ES-I3 (cell line): ENCODE data around the gene GRXCR1.

Experiments used
- H3K36me3 ChIP-seq: 2 replicates; pipeline ENCODE4 v1.6.1; 2013; ENCODE audit warnings: mild to moderate bottlenecking, low read length, control low read depth, moderate library complexity; ENCODE audit not compliant: insufficient read depth
- H3K4me1 ChIP-seq: 2 replicates; pipeline ENCODE4 v1.6.1; 2013; ENCODE audit warnings: mild to moderate bottlenecking, control low read depth, low read length; ENCODE audit not compliant: insufficient read depth
- H3K9ac ChIP-seq: 2 replicates; pipeline ENCODE4 v1.6.1; 2013; ENCODE audit warnings: low read depth, mild to moderate bottlenecking, low read length, moderate library complexity
- H3K9me3 ChIP-seq: 2 replicates; pipeline ENCODE4 v1.6.1; 2013; ENCODE audit warnings: mild to moderate bottlenecking, low read length, moderate library complexity; ENCODE audit not compliant: control insufficient read depth, insufficient read depth

Gene GRXCR1

GRCh38 chr4:42965326-42965725, 72.8 kb downstream of the GRXCR1 start:
- no peaks in the 10 kb centered on the region for H3K36me3 ChIP-seq
- H3K9me3 ChIP-seq = no peaks in the 10 kb centered on the region
- H3K9ac ChIP-seq = no peak overlapping the region
- H3K4me1 ChIP-seq = no peaks in the 10 kb centered on the region

GRCh38 chr4:42985976-42986375, 93.5 kb downstream of the GRXCR1 start:
- H3K9me3 ChIP-seq = no peaks in the 10 kb centered on the region; the same call in 1 of the 2 replicates
- no peak overlapping the region for H3K9ac ChIP-seq
- no peaks in the 10 kb centered on the region for H3K4me1 ChIP-seq
- H3K36me3 ChIP-seq = no peaks in the 10 kb centered on the region

- Histone ChIP-seq H3K9me3 (no peaks in the 10 kb centered on the region), H3K9ac (no peak overlapping the region), H3K4me1 (no peaks in the 10 kb centered on the region), H3K36me3 (no peaks in the 10 kb centered on the region)
These were observed 102.9 kb downstream of the GRXCR1 start for GRCh38 chr4:42995343-42995944.

DNA sequence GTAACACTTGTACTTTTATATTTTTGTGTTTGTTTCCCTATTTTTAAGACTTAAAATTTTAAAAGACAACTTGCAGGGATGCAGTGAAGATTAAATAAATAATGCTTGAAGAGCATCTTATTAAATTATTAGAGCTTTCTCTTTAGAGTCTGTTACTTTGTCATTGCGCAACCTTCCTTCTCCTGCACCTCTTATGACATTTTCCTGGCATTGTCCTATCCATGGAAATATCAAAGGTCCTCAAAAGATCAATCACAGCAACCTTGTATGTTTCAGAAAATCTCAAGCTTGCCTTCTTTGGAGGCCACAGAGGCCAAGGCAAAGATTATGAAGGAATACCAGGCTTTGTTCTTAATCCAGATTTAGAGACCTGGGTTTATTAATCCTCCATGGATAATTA, 116.3 kb downstream of the GRXCR1 start:
- Histone ChIP-seq H3K9ac (no peak overlapping the region), H3K36me3 (no peaks in the 10 kb centered on the region), H3K4me1 (no peaks in the 10 kb centered on the region), H3K9me3 (peaks cover 5% of the 10 kb centered on the region)

DNA sequence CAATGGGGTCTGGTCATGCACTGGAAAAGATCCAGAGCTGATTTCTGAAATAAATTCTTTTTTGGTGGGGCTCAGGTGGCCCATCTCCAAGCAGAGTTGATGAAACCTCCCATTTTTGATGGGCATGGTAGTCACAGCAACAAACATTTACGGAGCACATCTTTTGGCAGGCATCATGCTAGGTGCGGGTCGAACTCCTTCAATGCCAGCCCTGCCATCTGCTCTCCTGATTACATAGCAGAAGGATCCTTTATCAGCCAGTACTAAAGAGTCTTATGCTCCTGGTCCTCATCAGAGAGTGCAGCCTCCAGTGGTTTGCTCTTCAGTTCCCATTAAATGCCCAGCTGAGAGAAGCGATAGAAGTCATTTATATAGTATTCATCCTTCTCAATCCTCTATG, 121.7 kb downstream of the GRXCR1 start:
- H3K4me1 ChIP-seq = no peaks in the 10 kb centered on the region
- H3K36me3 ChIP-seq = no peaks in the 10 kb centered on the region
- no peak overlapping the region for H3K9ac ChIP-seq
- no peaks in the 10 kb centered on the region for H3K9me3 ChIP-seq

DNA sequence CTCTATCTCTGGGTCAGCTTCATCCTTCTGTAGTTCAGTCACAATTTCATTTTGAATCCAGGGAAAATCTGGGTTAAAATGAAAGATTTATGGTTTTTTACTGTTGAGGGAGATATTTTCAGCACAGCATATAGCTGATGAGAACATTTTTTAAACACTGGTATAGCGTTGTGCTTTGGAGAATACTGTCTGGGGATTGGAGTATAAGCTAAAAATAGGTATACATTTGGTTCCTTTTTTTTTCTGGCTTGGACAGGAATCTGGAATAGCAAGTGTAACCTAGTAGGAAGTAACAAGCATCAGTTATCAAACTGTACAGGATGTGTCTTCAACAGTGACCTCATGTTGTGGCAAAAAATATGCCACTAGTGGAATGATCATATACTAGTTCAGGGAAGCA, 149.1 kb downstream of the GRXCR1 start:
- Histone ChIP-seq H3K36me3 (no peaks in the 10 kb centered on the region), H3K9me3 (no peaks in the 10 kb centered on the region)

DNA sequence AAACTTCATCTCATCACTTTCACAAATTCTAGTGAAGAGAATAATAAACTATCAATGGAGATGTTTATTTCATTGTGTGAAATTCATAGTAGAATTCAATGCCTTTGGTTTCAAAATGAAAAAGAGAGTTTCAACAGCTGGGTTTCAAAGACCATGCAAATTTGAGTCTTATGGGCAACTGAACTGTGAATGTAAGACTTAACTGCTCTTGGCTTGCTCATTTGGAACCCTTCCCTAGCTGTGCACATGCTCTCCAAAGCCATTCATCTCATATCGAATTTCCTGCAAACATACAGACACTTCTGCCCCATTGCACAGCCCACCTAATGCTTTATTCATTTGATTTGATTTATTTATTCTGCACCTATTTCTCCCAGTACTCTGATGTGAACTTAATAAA, 154.5 kb downstream of the GRXCR1 start:
- Histone ChIP-seq H3K9me3 (no peaks in the 10 kb centered on the region), H3K4me1 (no peaks in the 10 kb centered on the region), H3K9ac (no peak overlapping the region), H3K36me3 (no peaks in the 10 kb centered on the region)

More for the DNA sequence above, 149.1 kb downstream of the GRXCR1 start:
- no peaks in the 10 kb centered on the region for H3K4me1 ChIP-seq
- no peak overlapping the region for H3K9ac ChIP-seq

- no peaks in the 10 kb centered on the region for H3K9me3 ChIP-seq
- H3K9ac ChIP-seq = no peak overlapping the region
- H3K36me3 ChIP-seq = no peaks in the 10 kb centered on the region
- no peaks in the 10 kb centered on the region for H3K4me1 ChIP-seq
These were observed 156.1 kb downstream of the GRXCR1 start for GRCh38 chr4:43048570-43048969.

- Histone ChIP-seq H3K9ac (no peak overlapping the region), H3K4me1 (no peaks in the 10 kb centered on the region), H3K36me3 (no peaks in the 10 kb centered on the region), H3K9me3 (no peaks in the 10 kb centered on the region)
These were observed 156.8 kb downstream of the GRXCR1 start for GRCh38 chr4:43049326-43049725.

DNA sequence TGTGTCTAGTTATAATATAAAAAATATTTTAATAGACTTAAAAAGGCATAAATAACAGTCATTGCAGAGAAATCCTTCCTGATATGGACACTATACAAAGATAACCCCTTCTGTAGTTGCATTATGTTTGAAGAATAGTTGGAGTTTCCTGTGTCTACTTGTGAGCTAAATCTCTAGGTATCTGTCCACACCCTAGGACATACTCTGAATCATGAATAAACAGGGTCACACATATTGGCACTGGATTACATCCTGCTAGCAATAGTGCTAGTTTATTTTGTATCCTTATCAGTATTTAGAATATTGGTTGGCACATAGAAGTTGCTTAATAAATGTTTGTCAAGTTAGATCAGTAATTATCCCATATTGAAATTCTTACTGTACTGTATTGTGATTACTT, 173.9 kb downstream of the GRXCR1 start:
- H3K9ac ChIP-seq = no peak overlapping the region
- no peaks in the 10 kb centered on the region for H3K36me3 ChIP-seq
- H3K4me1 ChIP-seq = no peaks in the 10 kb centered on the region
- H3K9me3 ChIP-seq = peaks cover 4% of the 10 kb centered on the region; the same call in 1 of the 2 replicates

GRCh38 chr4:43071069-43071468, 178.6 kb downstream of the GRXCR1 start:
- Histone ChIP-seq H3K9ac (no peak overlapping the region), H3K9me3 (no peaks in the 10 kb centered on the region; the same call in 1 of the 2 replicates), H3K4me1 (no peaks in the 10 kb centered on the region), H3K36me3 (no peaks in the 10 kb centered on the region)
